CD4-positive, alpha-beta T cell treated with Interleukin-17A for 1 hour (primary cell): Measurements from ENCODE around the gene KDM3A.

Source experiments
- DNase-seq: peaks from one replicate; pipeline ENCODE4 v3.0.0-alpha.2; 2020

The KDM3A gene

DNA sequence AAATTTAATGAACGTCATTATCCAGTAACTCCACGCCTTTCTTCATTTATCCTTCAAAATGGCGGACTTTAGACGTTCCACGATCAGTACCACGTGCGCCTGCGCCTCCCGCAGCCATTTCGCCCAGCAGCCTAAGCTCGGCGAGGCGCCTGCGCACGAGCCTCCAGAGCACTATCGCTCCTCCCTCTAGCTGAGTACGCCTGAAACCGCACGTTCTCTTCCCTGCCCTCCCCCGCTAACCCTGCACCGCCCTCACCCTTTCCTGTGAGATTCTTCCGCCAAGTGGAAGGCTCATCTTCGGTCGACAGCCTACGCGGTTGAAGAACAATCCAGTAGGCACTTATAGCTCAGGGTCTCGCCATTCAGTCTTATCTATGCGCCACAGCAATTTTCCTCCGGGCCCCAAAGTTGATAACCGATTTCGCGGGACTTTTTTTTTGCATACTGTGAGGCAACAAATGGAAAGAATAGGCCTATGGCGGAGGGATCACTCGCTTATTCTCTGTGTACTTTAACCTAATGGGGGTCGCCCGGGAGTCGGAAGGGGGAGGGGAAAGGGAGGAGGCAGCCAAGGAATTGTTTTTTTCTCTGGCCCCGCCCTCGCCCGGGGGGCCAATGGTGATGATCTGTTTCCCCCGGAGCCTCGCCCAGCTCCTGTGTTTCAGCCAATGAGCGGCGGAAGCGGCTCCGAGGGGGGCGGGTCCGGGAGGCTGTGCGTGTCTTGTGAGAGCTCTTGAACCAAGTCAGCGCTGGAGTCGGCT, at the start of gene KDM3A:
KDM3A (plus strand) TSS at position 741 of the 761 bp plus-strand sequence. CDS start 677 bp downstream, outside the sequence.
- DNase-seq = peak; percentile 99

- DNase-seq = no peak
Measured at GRCh38 chr2:86392873-86393518, 48.2 kb upstream of the KDM3A start.

- DNase-seq = no peak
Measured at GRCh38 chr2:86393521-86394491, 47.4 kb upstream of the KDM3A start.

GRCh38 chr2:86396291-86396785, 44.8 kb upstream of the KDM3A start:
- DNase-seq = peak; percentile 23

GRCh38 chr2:86397986-86398385, 43.2 kb upstream of the KDM3A start:
- no peak for DNase-seq

DNA sequence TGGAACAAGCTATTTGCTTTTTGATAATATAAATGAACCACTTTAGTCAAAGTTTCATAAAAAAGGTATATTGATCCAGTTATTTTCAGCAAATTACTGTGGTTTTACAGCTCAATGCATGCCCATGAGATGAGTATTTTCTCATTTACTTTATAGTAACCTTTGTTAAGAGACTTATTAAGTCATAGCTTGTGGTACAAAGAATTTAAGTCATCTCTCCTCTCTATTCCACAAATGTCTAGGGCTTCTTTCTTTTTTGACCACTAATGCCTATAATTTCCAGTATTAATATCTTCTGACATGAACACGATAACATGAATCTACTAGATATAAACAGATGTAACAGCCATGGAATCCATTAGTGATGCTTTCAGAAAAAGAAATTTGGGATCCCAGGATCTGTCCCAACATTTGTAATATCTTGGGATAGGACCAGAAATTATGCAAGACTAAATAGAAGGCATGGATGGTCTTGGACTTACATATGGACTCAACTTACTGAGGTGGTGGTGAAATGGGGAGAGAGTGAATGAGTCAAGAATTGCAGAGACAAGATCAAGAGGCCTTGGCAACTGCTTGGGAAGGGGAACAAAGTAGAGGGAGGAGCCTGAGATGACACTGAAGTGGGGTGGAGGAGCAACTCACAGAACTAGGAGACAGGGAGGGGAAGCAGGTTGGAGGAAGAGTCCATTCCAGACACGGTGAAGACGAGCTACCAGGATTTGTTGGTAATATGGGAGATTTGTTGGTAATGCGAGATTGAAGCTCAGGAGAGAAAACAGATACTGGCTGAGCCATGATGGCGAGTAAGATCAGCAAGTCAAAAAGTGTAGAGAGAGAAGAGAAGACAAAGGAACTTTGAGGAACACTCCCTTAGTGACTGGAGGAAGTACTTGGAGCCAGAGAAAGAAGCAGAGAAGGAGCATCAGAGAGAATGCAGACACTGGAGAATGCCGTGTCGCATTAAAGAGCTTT, 42.4 kb upstream of the KDM3A start:
- no peak for DNase-seq

- DNase-seq = no peak
Measured at GRCh38 chr2:86400321-86400720, 40.9 kb upstream of the KDM3A start.

- no peak for DNase-seq
Measured at GRCh38 chr2:86410581-86410980, 30.6 kb upstream of the KDM3A start.

DNA sequence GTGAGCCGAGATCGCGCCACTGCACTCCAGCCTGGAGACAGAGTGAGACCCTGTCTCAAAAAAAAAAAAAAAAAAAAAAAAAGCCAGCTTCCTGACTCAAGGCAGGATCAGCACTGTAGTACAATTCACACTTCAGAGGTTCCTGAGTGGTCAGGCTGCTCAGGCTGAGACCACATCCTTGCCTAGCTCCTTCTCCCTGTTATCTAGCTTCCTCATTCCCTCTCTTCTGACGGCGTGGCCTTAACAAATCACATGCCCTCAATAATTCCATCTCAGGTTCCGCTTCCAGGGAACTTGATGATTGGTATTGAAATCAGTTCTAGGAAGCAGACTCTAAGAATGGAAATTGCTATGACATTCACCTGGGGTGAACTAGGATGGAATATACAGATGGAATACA, 29.8 kb upstream of the KDM3A start:
- DNase-seq = no peak

DNA sequence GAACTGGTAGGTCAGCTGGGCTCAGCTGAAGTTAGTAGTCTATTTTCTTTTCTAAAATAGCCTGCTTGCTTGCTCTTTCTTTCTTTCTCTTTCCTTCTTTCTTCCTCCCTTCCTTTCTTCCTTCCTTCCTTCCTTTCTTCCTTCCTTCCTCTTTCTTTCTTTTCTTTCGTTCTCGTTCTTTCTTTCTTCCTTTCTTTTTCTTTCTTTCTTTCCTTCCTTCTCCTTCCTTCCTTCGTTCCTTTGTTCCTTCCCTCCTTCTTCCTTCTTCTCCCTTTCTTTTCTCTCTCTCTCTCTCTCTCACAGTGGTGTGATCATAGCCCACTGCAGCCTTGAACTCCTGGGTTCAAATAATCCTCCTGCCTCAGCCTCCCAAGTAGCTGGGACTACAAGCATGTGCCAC, 29.2 kb upstream of the KDM3A start:
- no peak for DNase-seq

DNA sequence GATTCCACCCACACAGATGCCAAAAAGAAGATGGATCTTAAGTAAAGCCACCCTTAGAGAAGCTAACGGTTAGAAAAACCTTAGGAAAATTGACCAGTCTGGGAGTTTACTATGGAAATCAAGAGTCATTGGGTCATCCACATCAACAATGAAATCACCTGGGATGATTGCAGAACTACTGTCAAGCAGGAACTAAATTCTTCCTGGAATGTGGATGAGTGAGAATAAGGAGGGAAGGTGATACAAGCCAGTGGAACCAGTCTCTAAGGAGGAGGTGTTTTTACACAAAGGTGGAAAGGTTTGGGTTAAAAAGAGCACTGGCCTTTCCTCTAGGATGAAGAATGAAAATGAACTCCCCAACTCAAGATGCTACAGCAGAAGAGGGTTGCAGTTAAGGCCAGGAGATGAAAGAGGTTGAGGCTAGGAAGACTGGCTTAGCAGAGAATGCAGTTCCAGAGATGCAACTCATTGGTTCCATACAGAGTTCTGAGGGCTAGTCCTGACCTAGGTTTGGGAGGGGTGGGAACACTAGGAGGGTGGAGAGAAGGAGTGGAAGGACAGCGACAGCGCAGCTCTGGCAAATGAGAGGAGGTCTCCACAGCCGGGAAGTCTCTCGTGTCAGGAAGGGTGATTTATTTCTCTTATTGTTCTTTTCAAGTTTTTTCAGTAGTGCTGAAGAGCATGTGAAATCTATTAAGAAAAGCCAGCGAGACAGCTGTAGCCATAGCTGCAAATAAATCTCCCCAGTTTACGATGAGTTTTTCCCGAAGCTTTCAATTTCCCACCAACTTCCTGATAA, 27.7 kb upstream of the KDM3A start:
- no peak for DNase-seq

- no peak for DNase-seq
Measured at GRCh38 chr2:86414996-86415395, 26.2 kb upstream of the KDM3A start.

- DNase-seq = no peak
Measured at GRCh38 chr2:86416146-86416545, 25.0 kb upstream of the KDM3A start.

DNA sequence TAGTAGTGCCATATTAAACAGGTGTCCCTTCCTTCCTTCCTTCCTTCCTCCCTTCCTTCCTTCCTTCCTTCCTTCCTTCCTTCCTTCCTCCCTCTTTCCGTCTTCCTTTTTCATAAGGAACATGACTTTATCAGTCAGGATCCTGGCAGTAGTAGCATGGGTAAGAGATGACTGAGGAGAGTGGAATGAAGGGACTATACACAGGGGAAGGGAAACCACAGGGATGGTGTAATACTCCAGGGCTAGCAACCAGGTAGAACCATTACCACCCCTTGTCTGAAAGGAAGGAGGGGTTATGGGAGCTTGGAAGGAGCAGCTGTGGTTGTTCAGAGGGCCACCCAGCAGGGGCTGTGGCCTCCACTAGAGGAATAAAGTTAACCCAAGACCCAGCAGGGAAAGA, 23.2 kb upstream of the KDM3A start:
- DNase-seq = no peak

- DNase-seq = no peak
Measured at GRCh38 chr2:86420913-86421312, 20.3 kb upstream of the KDM3A start.

GRCh38 chr2:86426271-86426670, 14.9 kb upstream of the KDM3A start:
- DNase-seq = no peak

DNA sequence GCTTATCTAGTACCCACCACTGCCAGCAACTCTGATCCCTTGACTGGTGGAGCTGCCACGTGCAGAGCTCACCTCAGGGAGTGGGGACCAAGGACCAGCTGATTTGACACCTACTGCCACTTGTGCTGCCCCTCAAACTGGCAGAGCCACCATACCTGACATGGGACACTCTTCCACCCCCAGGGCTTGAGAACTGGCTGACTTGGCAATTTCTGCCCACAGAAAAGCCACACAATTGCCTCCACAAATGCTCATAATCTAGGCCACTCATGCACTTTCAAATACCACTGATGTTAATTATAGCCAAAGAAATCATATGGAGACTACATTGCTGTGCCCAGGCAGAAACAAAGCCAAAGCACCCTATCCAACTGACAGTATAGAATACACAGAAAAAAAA, 11.8 kb upstream of the KDM3A start:
- no peak for DNase-seq

GRCh38 chr2:86430368-86430767, 10.8 kb upstream of the KDM3A start:
- no peak for DNase-seq

GRCh38 chr2:86433137-86433536, 8.0 kb upstream of the KDM3A start:
- no peak for DNase-seq

GRCh38 chr2:86434290-86434689, 6.9 kb upstream of the KDM3A start:
- DNase-seq = no peak

DNA sequence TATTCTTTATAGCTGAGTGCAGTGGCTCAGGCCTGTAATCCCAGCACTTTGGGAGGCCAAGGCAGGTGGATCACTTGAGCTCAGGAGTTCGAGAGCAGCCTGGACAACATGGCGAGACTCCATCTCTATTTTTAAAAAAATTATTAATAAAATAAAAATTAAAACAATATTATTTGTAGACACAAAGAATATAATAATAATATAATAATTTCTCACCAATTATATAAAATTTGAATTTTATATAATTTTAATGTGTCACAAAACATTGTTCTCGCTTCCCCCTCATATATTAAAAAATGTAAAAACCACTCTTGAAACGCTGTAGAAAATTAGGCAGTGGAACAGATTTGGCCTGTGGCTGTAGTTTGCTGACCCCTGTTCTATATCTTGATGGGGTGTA, 5.6 kb upstream of the KDM3A start:
- no peak for DNase-seq
